GM12891 (cell line): ENCODE results near the gene EDARADD.

Experiments used
- POLR2A ChIP-seq: IDR thresholded peaks from 2 replicates; pipeline ENCODE4 v1.6.1; 2011; ENCODE audit warnings: low read depth, low read length, control low read depth
- POLR2AphosphoS5 ChIP-seq: IDR thresholded peaks from 2 replicates; pipeline ENCODE4 v1.6.1; 2011; ENCODE audit warnings: low read depth, low read length, control low read depth
- SPI1 ChIP-seq: IDR thresholded peaks from 2 replicates; pipeline ENCODE4 v1.6.1; 2011; ENCODE audit warnings: low read depth, low read length, control low read depth

- TF ChIP-seq POLR2A (no peak), SPI1 (no peak), POLR2AphosphoS5 (no peak)
Observed at GRCh38 chr1:236460103-236460502, 66.0 kb downstream of the EDARADD start.
